GM23338 (cell line): Measurements from ENCODE around the gene RPRML. TPM values are rescaled to one million over a fixed set of nuclear protein-coding genes. Genes with fewer than 3 reads are reported as not detected.

Experiments
- ATAC-seq: fragments of 200-7000 bp; cut with Tn5 transposase; 3 replicates; pipeline ENCODE4 v1.9.1; 2020
- DNase-seq: peaks from one replicate; pipeline ENCODE4 v3.0.0-alpha.2; 2015; ENCODE audit warnings: low spot score
- H2AFZ ChIP-seq: fragments of 200-600 bp; sonication (generic); 2 replicates; pipeline ENCODE4 v1.8.0; 2016; ENCODE audit warnings: antibody characterized with exemption, mild to moderate bottlenecking, moderate library complexity
- H3F3A ChIP-seq: fragments of 200-600 bp; sonication (generic); replicated peaks from 2 replicates; pipeline ENCODE4 v1.8.0; 2017; ENCODE audit warnings: antibody characterized with exemption, mixed run types, low read depth
- H3K27ac ChIP-seq: fragments of 200-600 bp; sonication (generic); 2 replicates; pipeline ENCODE4 v1.6.1; 2016; ENCODE audit warnings: low read depth
- H3K27me3 ChIP-seq: fragments of 200-600 bp; sonication (generic); 2 replicates; pipeline ENCODE4 v1.8.0; 2016; ENCODE audit warnings: mild to moderate bottlenecking, mixed run types, moderate library complexity; ENCODE audit not compliant: insufficient read depth
- H3K36me3 ChIP-seq: fragments of 200-600 bp; sonication (generic); 2 replicates; pipeline ENCODE4 v1.8.0; 2016; ENCODE audit warnings: mild to moderate bottlenecking; ENCODE audit not compliant: insufficient read depth
- H3K4me1 ChIP-seq: fragments of 200-600 bp; sonication (generic); 2 replicates; pipeline ENCODE4 v1.8.0; 2016; ENCODE audit warnings: mild to moderate bottlenecking, moderate library complexity; ENCODE audit not compliant: insufficient read depth
- H3K4me2 ChIP-seq: fragments of 200-600 bp; sonication (generic); 2 replicates; pipeline ENCODE4 v1.7.1; 2017; ENCODE audit warnings: mixed run types
- H3K4me3 ChIP-seq: fragments of 200-600 bp; sonication (generic); 2 replicates; pipeline ENCODE4 v1.6.1; 2016; ENCODE audit warnings: mixed run types
- H3K79me2 ChIP-seq: fragments of 200-600 bp; sonication (generic); replicated peaks from 2 replicates; pipeline ENCODE4 v1.8.0; 2017; ENCODE audit warnings: mild to moderate bottlenecking; ENCODE audit not compliant: insufficient read depth
- H3K9me2 ChIP-seq: fragments of 200-600 bp; sonication (generic); 2 replicates; pipeline ENCODE4 v1.8.0; 2017; ENCODE audit not compliant: insufficient read depth
- H4K20me1 ChIP-seq: fragments of 200-600 bp; sonication (generic); replicated peaks from 2 replicates; pipeline ENCODE4 v1.8.0; 2017; ENCODE audit warnings: mild to moderate bottlenecking; ENCODE audit not compliant: insufficient read depth
- H3K27ac Mint-ChIP-seq: 2 replicates; pipeline ENCODE4 v1.8.0; 2020; ENCODE audit warnings: inconsistent platforms, mild to moderate bottlenecking, moderate library complexity, mixed read lengths
- H3K27me3 Mint-ChIP-seq: 3 replicates; pipeline ENCODE4 v1.8.0; 2022; ENCODE audit warnings: low read depth, mild to moderate bottlenecking, moderate library complexity, mixed read lengths, inconsistent platforms; ENCODE audit not compliant: insufficient read depth, poor library complexity
- H3K36me3 Mint-ChIP-seq: 3 replicates; pipeline ENCODE4 v1.8.0; 2021; ENCODE audit warnings: low read depth, mild to moderate bottlenecking, inconsistent platforms, moderate library complexity, mixed read lengths
- H3K4me1 Mint-ChIP-seq: 3 replicates; pipeline ENCODE4 v1.8.0; 2020; ENCODE audit warnings: mild to moderate bottlenecking, inconsistent platforms, mixed read lengths
- H3K4me3 Mint-ChIP-seq: 3 replicates; pipeline ENCODE4 v1.8.0; 2021; ENCODE audit warnings: moderate library complexity, mild to moderate bottlenecking, inconsistent platforms, mixed read lengths
- H3K9me3 Mint-ChIP-seq: 3 replicates; pipeline ENCODE4 v1.8.0; 2020; ENCODE audit warnings: moderate library complexity, mild to moderate bottlenecking, inconsistent platforms, mixed read lengths
- CREB1 ChIP-seq: fragments of 250-450 bp; sonication (Bioruptor Pico); IDR thresholded peaks from 2 replicates; pipeline ENCODE4 v1.5.0; 2020; ENCODE audit warnings: low read depth, mild to moderate bottlenecking, moderate library complexity
- EZH2phosphoT487 ChIP-seq: fragments of 200-600 bp; sonication (generic); IDR thresholded peaks from one replicate; pipeline ENCODE4 v1.8.1; 2018; ENCODE audit warnings: antibody characterized with exemption; ENCODE audit not compliant: unreplicated experiment
- polyA plus RNA-seq: library from polyadenylated mRNA; unstranded; fragments of >200 nt; fragmentation: Nextera tagmentation; extraction: Ambion mirVana; gene quantifications from 2 replicates; pipeline ENCODE4 v1.2.1, GENCODE V29; 2016
- total RNA-seq: library from RNA; depleted of rRNA; stranded (reverse); fragments of >200 nt; shearing (Covaris generic); gene quantifications from 2 replicates; pipeline ENCODE4 v1.2.3, GENCODE V29; 2014
- TF ChIP-seq, protein P1 (sequence below), 2 experiments: fragments of 200-600 bp in 1 of 2; sonication (generic) in 1 of 2; conservative IDR thresholded peaks; 2 replicates each; pipeline versions ENCODE4 v1.5.1 to v1.6.1; 2016 to 2017; ENCODE audit warnings: antibody characterized with exemption in 2 of 2, low read depth in 2 of 2, mild to moderate bottlenecking in 2 of 2, moderate library complexity in 1 of 2
- TF ChIP-seq, protein P2 (sequence below): fragments of 250-450 bp; sonication (Bioruptor Pico); IDR thresholded peaks from 2 replicates; pipeline ENCODE4 v1.5.0; 2020; ENCODE audit warnings: mild to moderate bottlenecking, moderate library complexity

RPRML gene
- total and polyA plus RNA-seq, 2 experiments from 2014 or later, result 2.1 to 16.4 TPM

DNA sequence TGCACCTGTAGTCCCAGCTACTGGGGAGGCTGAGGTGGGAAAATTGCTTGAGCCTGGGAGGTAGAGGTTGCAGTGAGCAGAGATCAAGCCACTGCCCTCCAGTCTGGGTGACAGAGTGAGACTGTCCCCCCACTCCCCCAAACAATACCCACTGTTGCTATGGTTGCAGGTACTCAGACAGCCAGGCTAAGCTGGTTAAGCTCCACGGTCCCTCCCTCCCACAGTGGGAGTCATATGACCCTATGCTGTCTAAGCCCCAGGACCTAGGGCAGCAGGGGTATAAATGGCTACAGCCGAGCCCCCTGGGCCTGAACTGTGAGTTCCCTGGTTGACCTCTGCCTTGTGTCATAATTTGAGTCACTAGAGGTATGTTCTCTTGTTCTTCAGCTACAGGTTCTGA, 15.9 kb upstream of the RPRML start (continued):
- TF ChIP-seq, protein P1, sequence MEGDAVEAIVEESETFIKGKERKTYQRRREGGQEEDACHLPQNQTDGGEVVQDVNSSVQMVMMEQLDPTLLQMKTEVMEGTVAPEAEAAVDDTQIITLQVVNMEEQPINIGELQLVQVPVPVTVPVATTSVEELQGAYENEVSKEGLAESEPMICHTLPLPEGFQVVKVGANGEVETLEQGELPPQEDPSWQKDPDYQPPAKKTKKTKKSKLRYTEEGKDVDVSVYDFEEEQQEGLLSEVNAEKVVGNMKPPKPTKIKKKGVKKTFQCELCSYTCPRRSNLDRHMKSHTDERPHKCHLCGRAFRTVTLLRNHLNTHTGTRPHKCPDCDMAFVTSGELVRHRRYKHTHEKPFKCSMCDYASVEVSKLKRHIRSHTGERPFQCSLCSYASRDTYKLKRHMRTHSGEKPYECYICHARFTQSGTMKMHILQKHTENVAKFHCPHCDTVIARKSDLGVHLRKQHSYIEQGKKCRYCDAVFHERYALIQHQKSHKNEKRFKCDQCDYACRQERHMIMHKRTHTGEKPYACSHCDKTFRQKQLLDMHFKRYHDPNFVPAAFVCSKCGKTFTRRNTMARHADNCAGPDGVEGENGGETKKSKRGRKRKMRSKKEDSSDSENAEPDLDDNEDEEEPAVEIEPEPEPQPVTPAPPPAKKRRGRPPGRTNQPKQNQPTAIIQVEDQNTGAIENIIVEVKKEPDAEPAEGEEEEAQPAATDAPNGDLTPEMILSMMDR (conservative IDR thresholded peaks at IDR 0.05; ENCODE audit: low read depth in 2 of 2), result no peak
- TF ChIP-seq, protein P2, sequence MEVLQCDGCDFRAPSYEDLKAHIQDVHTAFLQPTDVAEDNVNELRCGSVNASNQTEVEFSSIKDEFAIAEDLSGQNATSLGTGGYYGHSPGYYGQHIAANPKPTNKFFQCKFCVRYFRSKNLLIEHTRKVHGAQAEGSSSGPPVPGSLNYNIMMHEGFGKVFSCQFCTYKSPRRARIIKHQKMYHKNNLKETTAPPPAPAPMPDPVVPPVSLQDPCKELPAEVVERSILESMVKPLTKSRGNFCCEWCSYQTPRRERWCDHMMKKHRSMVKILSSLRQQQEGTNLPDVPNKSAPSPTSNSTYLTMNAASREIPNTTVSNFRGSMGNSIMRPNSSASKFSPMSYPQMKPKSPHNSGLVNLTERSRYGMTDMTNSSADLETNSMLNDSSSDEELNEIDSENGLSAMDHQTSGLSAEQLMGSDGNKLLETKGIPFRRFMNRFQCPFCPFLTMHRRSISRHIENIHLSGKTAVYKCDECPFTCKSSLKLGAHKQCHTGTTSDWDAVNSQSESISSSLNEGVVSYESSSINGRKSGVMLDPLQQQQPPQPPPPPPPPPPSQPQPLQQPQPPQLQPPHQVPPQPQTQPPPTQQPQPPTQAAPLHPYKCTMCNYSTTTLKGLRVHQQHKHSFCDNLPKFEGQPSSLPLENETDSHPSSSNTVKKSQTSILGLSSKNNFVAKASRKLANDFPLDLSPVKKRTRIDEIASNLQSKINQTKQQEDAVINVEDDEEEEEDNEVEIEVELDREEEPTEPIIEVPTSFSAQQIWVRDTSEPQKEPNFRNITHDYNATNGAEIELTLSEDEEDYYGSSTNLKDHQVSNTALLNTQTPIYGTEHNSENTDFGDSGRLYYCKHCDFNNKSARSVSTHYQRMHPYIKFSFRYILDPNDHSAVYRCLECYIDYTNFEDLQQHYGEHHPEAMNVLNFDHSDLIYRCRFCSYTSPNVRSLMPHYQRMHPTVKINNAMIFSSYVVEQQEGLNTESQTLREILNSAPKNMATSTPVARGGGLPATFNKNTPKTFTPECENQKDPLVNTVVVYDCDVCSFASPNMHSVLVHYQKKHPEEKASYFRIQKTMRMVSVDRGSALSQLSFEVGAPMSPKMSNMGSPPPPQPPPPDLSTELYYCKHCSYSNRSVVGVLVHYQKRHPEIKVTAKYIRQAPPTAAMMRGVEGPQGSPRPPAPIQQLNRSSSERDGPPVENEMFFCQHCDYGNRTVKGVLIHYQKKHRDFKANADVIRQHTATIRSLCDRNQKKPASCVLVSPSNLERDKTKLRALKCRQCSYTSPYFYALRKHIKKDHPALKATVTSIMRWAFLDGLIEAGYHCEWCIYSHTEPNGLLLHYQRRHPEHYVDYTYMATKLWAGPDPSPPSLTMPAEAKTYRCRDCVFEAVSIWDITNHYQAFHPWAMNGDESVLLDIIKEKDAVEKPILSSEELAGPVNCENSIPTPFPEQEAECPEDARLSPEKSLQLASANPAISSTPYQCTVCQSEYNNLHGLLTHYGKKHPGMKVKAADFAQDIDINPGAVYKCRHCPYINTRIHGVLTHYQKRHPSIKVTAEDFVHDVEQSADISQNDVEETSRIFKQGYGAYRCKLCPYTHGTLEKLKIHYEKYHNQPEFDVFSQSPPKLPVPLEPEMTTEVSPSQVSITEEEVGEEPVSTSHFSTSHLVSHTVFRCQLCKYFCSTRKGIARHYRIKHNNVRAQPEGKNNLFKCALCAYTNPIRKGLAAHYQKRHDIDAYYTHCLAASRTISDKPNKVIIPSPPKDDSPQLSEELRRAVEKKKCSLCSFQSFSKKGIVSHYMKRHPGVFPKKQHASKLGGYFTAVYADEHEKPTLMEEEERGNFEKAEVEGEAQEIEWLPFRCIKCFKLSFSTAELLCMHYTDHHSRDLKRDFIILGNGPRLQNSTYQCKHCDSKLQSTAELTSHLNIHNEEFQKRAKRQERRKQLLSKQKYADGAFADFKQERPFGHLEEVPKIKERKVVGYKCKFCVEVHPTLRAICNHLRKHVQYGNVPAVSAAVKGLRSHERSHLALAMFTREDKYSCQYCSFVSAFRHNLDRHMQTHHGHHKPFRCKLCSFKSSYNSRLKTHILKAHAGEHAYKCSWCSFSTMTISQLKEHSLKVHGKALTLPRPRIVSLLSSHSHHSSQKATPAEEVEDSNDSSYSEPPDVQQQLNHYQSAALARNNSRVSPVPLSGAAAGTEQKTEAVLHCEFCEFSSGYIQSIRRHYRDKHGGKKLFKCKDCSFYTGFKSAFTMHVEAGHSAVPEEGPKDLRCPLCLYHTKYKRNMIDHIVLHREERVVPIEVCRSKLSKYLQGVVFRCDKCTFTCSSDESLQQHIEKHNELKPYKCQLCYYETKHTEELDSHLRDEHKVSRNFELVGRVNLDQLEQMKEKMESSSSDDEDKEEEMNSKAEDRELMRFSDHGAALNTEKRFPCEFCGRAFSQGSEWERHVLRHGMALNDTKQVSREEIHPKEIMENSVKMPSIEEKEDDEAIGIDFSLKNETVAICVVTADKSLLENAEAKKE, result no peak

DNA sequence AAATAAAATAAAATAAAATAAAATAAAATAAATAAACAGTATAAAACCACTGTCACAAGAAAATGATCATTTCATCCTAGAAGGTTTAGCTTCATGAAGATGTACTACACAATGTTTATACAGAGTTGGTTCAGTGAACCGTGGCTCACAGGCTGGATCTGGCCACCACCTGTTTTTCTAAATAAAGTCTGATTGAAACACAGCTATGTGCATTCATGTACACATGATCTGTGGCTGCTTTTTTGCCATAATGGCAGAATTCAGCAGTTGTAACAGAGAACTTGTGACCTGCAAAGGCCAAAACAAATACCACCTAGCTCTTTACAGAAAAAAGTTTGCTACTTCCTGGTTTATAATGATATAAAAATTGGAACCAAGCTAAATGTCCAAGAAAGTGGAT, 12.6 kb upstream of the RPRML start:
- H3K4me2 ChIP-seq, result no peak overlapping the region
- H4K20me1 ChIP-seq, result no peaks in the 10 kb centered on the region
- ATAC-seq (no peak), DNase-seq (no peak)
- TF ChIP-seq EZH2phosphoT487, result no peak
- TF ChIP-seq CREB1 (CRISPR knock-in tag), result no peak
- no peaks in the 10 kb centered on the region for H3K9me2 ChIP-seq
- no peak overlapping the region for H2AFZ ChIP-seq
- no peaks in the 10 kb centered on the region for H3K4me1 Mint-ChIP-seq
- H3K27ac ChIP-seq, result no peak overlapping the region
- no peak overlapping the region for H3K27ac Mint-ChIP-seq
- H3K36me3 Mint-ChIP-seq, result no peaks in the 10 kb centered on the region
- no peak overlapping the region for H3K4me3 ChIP-seq
- H3K4me3 Mint-ChIP-seq, result no peak overlapping the region
- H3K27me3 Mint-ChIP-seq, result peaks cover 6% of the 10 kb centered on the region
- no peaks in the 10 kb centered on the region for H3K27me3 ChIP-seq
- H3K79me2 ChIP-seq, result no peaks in the 10 kb centered on the region
- H3K36me3 ChIP-seq, result no peaks in the 10 kb centered on the region
- no peaks in the 10 kb centered on the region for H3K4me1 ChIP-seq
- no peaks in the 10 kb centered on the region for H3K9me3 Mint-ChIP-seq
- H3F3A ChIP-seq, result no peaks in the 10 kb centered on the region
